ENCODE results near the gene TRIM9.

The TRIM9 gene

DNA sequence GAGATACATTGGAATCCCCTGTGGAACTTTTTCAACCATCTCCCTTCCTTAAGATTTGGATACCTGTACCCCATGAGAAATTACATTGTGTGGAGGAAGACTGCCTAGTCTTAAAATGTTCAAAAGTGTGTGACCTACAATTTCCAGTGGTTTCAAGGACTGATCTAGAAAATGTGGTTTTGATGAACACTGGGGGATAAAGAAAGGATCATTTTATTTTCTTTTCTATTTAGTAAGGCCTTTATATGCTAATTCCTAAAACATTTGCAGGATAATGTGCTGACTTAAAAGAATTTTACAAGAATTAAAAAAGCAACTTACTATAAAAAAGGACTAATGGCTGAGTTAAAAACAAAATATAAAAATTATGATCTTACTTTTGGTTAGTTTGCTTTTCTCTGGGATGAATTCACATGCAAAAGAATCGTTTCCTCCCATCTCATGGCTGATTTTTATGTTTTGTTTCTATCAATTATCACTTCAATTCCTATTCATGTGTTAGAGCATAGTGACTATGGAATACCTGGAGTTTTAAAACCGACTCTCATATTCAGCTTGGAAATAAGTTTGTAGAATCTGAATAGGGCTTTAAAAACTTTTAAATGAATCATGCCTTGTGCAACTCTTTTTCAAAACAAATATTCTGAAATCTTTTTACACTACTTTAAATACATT is 110.7 kb downstream of the TRIM9 start:
- ChIA-PET POLR2A (no interaction called here), CTCF (no interaction called here)
- no peak for TF ChIP-seq NFRKB (IDR thresholded peaks at IDR 0.05)
- TF ChIP-seq FOXM1 (IDR thresholded peaks at IDR 0.05; ENCODE audit: borderline replicate concordance), result no peak
- no peak for TF ChIP-seq SUZ12 (IDR thresholded peaks at IDR 0.05)
- TF ChIP-seq ELF4 (IDR thresholded peaks at IDR 0.05), result no peak
- DNase-seq (ENCODE audit: extremely low spot score), result no peak

DNA sequence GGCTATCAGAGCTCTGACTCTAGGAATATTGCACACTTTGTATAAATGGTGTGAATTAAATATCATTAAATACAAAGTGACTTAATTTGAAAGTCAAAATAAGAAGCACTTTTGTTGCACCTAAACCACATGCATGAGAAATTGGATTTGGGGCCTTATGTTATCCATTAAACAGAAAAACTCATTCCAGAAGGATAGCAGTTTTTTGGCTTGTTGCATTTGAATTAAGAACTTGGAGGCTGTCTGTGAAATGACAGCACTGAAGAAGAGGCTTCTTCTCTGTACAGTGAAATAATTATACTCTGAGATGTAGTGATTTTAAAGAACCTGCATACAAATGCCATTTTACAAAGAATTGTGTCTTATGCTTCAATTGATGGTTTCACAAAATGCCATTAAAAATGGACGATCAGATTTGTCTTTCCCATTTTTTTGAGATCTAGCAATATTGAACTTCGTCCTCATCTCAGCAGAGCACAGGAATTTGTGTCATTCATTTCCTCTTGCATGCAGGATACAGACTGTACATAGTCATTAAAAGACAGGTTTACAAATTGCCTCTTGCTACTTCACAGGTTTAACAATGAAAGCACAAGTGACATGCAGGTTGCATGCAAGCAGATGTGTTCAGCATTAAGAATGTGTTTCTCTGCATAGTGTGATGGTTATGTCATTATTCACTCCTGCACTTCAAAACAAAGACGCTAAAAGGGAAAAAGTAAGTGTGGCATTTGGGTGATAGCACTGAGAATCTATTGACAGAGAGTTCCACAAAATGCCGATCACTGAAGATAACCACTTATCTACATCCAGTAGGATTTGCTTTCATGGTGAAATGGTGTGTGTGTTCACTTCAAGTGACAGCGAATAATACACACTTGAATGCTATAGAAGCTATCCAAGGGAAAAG is 114.7 kb downstream of the TRIM9 start:
- DNase-seq (ENCODE audit: extremely low spot score), result no peak
- ChIA-PET CTCF (no interaction called here), POLR2A (no interaction called here)
- TF ChIP-seq ELF4 (IDR thresholded peaks at IDR 0.05), result no peak
- TF ChIP-seq BHLHE40 (IDR thresholded peaks at IDR 0.05; ENCODE audit: borderline replicate concordance), result no peak

DNA sequence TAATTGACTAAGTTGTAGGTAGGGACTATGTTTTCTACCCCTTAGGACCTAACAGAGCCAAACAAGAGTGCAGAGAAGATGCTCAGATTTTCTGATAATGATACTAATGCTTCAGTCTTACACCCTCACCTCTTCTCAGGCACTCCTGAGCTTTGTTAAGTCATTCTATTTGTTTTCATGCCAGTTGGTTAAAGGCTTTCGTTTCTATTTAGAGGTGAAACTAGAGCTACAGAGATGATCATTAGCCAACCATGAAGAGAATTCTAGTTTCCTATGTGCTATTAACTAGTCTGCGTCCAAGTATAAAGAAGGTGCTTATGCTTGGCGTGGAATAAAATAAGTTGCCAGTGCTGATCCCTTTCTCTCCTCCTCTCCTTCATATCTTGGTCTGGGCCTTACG is 116.0 kb downstream of the TRIM9 start:
- DNase-seq (ENCODE audit: extremely low spot score), result no peak
- no peak for TF ChIP-seq FOXK2 (IDR thresholded peaks at IDR 0.05)
- no peak for TF ChIP-seq TARDBP (IDR thresholded peaks at IDR 0.05)
- TF ChIP-seq HDGF (IDR thresholded peaks at IDR 0.05; ENCODE audit: borderline replicate concordance), result no peak
- no peak for TF ChIP-seq LEF1 (IDR thresholded peaks at IDR 0.05; ENCODE audit: borderline replicate concordance)
- TF ChIP-seq BHLHE40 (IDR thresholded peaks at IDR 0.05; ENCODE audit: borderline replicate concordance), result no peak
- TF ChIP-seq FOXM1 (IDR thresholded peaks at IDR 0.05; ENCODE audit: borderline replicate concordance), result no peak
- TF ChIP-seq, protein P1, sequence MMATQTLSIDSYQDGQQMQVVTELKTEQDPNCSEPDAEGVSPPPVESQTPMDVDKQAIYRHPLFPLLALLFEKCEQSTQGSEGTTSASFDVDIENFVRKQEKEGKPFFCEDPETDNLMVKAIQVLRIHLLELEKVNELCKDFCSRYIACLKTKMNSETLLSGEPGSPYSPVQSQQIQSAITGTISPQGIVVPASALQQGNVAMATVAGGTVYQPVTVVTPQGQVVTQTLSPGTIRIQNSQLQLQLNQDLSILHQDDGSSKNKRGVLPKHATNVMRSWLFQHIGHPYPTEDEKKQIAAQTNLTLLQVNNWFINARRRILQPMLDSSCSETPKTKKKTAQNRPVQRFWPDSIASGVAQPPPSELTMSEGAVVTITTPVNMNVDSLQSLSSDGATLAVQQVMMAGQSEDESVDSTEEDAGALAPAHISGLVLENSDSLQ (IDR thresholded peaks at IDR 0.05), result no peak
- no peak for TF ChIP-seq ZNF384 (IDR thresholded peaks at IDR 0.05)
- ChIA-PET CTCF (interaction anchor here (0.9 kb wide), 1 partner anchor 646 kb away, joined by 3 read pairs; no protein-coding TSS in a partner anchor), POLR2A (no interaction called here)

DNA sequence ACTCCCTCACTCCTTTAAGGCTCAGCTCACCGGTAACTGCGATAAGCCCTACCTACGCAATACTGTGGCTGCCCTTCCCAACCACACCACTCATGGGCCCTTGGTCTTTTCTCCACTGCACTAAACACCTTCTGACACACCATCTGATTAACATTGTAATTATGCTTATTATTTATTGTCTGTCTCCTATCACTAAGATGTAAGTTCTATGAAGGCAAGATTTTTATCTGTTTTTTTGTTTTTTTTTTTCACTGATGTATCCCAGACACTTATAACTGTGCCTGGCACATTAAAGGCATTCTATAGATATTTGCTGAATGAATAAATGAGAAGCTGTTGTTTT is 116.4 kb downstream of the TRIM9 start:
- POLR2A ChIA-PET, result no interaction called here

DNA sequence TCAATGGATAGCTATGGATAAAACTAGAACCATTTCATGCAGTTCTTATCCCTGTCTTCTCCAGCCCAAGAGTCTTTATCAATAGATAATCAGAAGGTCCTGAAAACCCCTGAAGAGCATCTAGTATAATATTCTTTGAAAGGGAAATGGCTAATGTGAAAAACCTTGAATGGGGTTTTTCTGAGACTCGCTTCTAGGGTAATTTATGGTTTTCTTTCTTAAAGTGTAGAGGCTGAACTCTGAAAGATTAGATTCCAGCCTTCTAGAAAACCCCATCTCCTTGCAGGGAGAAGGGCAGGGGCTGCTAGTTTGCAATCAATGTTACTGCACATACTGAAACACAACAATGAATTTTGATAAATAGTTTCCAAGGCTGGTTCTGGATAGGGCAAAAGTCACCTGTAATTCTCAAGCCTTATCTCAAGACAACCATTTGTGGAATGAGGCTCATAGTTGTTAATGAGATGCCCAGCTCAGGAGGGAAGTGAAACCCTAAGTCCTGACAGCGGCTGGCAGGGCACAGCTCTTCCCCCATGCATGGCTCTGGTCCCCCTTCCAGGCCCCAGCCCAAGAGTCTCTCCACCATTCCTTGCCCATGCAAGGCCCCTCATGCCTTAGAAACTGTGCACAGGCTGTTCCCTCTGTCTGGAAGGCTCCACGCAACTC is 116.9 kb downstream of the TRIM9 start:
- TF ChIP-seq ZNF384 (IDR thresholded peaks at IDR 0.05) (no peak), FOXK2 (IDR thresholded peaks at IDR 0.05) (no peak), TARDBP (IDR thresholded peaks at IDR 0.05) (no peak), BHLHE40 (IDR thresholded peaks at IDR 0.05; ENCODE audit: borderline replicate concordance) (no peak), SP1 (IDR thresholded peaks at IDR 0.05) (no peak), L3MBTL2 (conservative IDR thresholded peaks at IDR 0.05) (no peak), NFRKB (IDR thresholded peaks at IDR 0.05) (no peak), ELF4 (IDR thresholded peaks at IDR 0.05) (no peak)
- TF ChIP-seq, protein P1 (IDR thresholded peaks at IDR 0.05), result no peak
- POLR2A ChIA-PET, result interaction anchor here (1.5 kb wide), 1 partner anchor 34 kb away, joined by 4 read pairs; the partner anchor contains the start of gene PYGL

More for the DNA sequence above, 116.4 kb downstream of the TRIM9 start:
- TF ChIP-seq SUZ12 (IDR thresholded peaks at IDR 0.05) (no peak), FOXM1 (IDR thresholded peaks at IDR 0.05; ENCODE audit: borderline replicate concordance) (no peak), FOXA1 (IDR thresholded peaks at IDR 0.05) (no peak), BHLHE40 (IDR thresholded peaks at IDR 0.05; ENCODE audit: borderline replicate concordance) (no peak), ARNT (IDR thresholded peaks at IDR 0.05) (no peak), CTBP1 (IDR thresholded peaks at IDR 0.05; ENCODE audit: borderline replicate concordance) (no peak), FOXK2 (IDR thresholded peaks at IDR 0.05) (no peak), ZNF384 (IDR thresholded peaks at IDR 0.05) (no peak), HDGF (IDR thresholded peaks at IDR 0.05; ENCODE audit: borderline replicate concordance) (no peak), TARDBP (IDR thresholded peaks at IDR 0.05) (no peak), ELF4 (IDR thresholded peaks at IDR 0.05) (no peak), SP1 (IDR thresholded peaks at IDR 0.05) (no peak), LEF1 (IDR thresholded peaks at IDR 0.05; ENCODE audit: borderline replicate concordance) (no peak), L3MBTL2 (conservative IDR thresholded peaks at IDR 0.05) (no peak), NFRKB (IDR thresholded peaks at IDR 0.05) (no peak)
- TF ChIP-seq, protein P1 (IDR thresholded peaks at IDR 0.05), result no peak
- CTCF ChIA-PET, result interaction anchor here (0.9 kb wide), 1 partner anchor 646 kb away, joined by 3 read pairs; no protein-coding TSS in a partner anchor
- DNase-seq (ENCODE audit: extremely low spot score), result no peak

DNA sequence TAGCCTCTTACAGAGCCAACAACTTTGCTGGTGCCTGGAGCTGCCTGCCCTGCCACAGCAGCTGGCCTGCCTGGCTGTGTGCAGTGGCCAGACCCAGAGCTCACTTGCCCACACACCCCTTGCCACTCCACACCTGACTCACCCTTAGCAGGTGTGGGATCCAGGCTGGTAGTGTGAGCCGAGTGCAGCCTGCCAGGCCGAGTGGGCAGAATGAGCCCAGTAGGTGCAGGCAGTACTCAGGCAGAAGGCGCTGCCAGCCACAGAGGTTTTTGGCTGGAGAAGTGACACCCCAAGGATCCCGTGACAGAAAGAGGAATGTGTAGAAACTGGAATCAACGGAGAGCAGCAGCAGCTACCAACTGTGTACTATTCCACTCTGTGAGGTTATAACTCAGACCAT is 120.8 kb downstream of the TRIM9 start:
- TF ChIP-seq FOXM1 (IDR thresholded peaks at IDR 0.05; ENCODE audit: borderline replicate concordance) (no peak), FOXK2 (IDR thresholded peaks at IDR 0.05) (no peak), ZNF384 (IDR thresholded peaks at IDR 0.05) (no peak), L3MBTL2 (conservative IDR thresholded peaks at IDR 0.05) (no peak), HDGF (IDR thresholded peaks at IDR 0.05; ENCODE audit: borderline replicate concordance) (no peak), FOXA1 (IDR thresholded peaks at IDR 0.05) (no peak), ELF4 (IDR thresholded peaks at IDR 0.05) (no peak), BHLHE40 (IDR thresholded peaks at IDR 0.05; ENCODE audit: borderline replicate concordance) (no peak), TARDBP (IDR thresholded peaks at IDR 0.05) (no peak), NFRKB (IDR thresholded peaks at IDR 0.05) (no peak), SUZ12 (IDR thresholded peaks at IDR 0.05) (no peak), SP1 (IDR thresholded peaks at IDR 0.05) (no peak), CTBP1 (IDR thresholded peaks at IDR 0.05; ENCODE audit: borderline replicate concordance) (no peak), ARNT (IDR thresholded peaks at IDR 0.05) (no peak), LEF1 (IDR thresholded peaks at IDR 0.05; ENCODE audit: borderline replicate concordance) (no peak)
- TF ChIP-seq, protein P1 (IDR thresholded peaks at IDR 0.05), result no peak
- ChIA-PET POLR2A (interaction anchor here (0.8 to 1.1 kb wide), 2 partner anchors 8 to 31 kb away, joined by 3 read pairs; no protein-coding TSS in a partner anchor), CTCF (interaction anchor here (1.1 kb wide), 1 partner anchor 9 kb away, joined by 5 read pairs; no protein-coding TSS in a partner anchor)
- DNase-seq (ENCODE audit: extremely low spot score), result no peak

More for the DNA sequence above, 116.9 kb downstream of the TRIM9 start:
- CTCF ChIA-PET, result interaction anchor here (0.7 to 0.9 kb wide), 2 partner anchors 45 to 645 kb away, joined by 3 read pairs; no protein-coding TSS in a partner anchor
- DNase-seq (ENCODE audit: extremely low spot score), result no peak
